ENCODE data around the gene PRR3.
A peak's percentile ranks its signal among the peaks of the same experiment; 100 is the strongest.

DNA sequence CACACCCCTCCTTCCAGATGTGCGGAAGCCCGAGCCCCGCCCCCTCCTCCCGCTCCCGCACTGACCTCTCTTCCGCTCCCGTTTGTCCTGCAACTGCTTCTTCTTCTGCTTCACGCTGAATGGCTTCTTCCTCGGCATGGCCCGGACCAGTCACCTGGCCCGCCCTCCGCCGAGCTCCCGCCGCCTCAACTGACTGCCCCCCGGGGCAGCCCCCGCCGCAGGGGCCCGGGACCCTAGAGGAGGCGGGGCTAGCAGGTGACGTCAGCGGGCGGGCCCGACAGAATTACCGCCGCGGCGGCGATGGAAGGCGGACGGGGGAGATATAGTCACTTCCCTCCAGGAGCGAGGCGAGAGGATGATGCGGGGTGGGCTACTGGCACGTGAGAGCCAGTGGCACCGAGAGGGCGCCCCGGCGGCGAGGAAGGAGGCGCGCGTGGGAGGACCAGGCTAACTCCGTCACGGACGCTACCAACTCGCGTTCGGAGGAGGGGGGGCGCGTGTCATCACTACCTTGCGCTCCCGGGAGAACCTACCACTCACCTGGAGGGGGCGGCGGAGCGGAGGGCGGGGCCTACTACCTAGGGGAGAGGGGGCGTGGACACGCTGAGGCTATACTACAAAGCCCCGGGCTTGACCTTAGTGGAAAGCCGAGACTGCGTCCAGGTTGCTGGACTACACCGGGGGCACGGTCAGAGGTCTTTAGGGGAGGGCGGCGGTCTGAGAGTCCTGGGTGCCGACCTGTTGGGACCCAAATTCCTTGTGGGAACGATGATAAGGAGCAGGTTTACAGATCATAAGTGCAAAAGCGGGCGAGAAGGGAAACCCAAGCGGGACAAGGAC lies 809 bp upstream of the PRR3 start, which contains the start of gene GNL1:
- TF ChIP-seq POLR2A (IDR thresholded peaks at IDR 0.05) (peak in 1 of 4 donors; percentile 29), POLR2AphosphoS5 (IDR thresholded peaks at IDR 0.05) (peak; percentile 25 to 71 (median 69))
- TF ChIP-seq, protein P1, sequence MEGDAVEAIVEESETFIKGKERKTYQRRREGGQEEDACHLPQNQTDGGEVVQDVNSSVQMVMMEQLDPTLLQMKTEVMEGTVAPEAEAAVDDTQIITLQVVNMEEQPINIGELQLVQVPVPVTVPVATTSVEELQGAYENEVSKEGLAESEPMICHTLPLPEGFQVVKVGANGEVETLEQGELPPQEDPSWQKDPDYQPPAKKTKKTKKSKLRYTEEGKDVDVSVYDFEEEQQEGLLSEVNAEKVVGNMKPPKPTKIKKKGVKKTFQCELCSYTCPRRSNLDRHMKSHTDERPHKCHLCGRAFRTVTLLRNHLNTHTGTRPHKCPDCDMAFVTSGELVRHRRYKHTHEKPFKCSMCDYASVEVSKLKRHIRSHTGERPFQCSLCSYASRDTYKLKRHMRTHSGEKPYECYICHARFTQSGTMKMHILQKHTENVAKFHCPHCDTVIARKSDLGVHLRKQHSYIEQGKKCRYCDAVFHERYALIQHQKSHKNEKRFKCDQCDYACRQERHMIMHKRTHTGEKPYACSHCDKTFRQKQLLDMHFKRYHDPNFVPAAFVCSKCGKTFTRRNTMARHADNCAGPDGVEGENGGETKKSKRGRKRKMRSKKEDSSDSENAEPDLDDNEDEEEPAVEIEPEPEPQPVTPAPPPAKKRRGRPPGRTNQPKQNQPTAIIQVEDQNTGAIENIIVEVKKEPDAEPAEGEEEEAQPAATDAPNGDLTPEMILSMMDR (IDR thresholded peaks at IDR 0.05), result peak in 1 of 7 experiments; percentile 31

Measured in stomach (tissue), 4 donors.